Esophagus (tissue), 2 donors: ENCODE measurements around the gene MRPL45. TPM values are rescaled to one million over a fixed set of nuclear protein-coding genes. Genes with fewer than 3 reads are reported as not detected.

Experiments
- H3K27ac ChIP-seq, 2 donors: one replicate each; pipeline ENCODE4 v1.5.1; 2013; ENCODE audit warnings: low read depth in 2 of 2, mild to moderate bottlenecking in 2 of 2, inconsistent platforms in 1 of 2, low read length in 1 of 2, moderate library complexity in 1 of 2
- H3K27me3 ChIP-seq, 2 donors: one replicate each; pipeline ENCODE4 v1.6.1; 2013; ENCODE audit warnings: low read length in 2 of 2, control low read depth in 1 of 2, mild to moderate bottlenecking in 1 of 2; ENCODE audit not compliant: insufficient read depth in 2 of 2, control insufficient read depth in 1 of 2
- H3K36me3 ChIP-seq, 2 donors: one replicate each; pipeline ENCODE4 v1.6.1; 2013; ENCODE audit warnings: low read length in 1 of 2; ENCODE audit not compliant: control insufficient read depth in 2 of 2, insufficient read depth in 2 of 2
- H3K4me1 ChIP-seq, 2 donors: one replicate each; pipeline ENCODE4 v1.6.1; 2013; ENCODE audit warnings: low read length in 1 of 2; ENCODE audit not compliant: control insufficient read depth in 2 of 2, insufficient read depth in 2 of 2
- H3K4me3 ChIP-seq, 2 donors: one replicate each; pipeline ENCODE4 v1.5.1; 2013; ENCODE audit warnings: low read length in 2 of 2, mild to moderate bottlenecking in 2 of 2, low read depth in 1 of 2, moderate library complexity in 1 of 2
- H3K9me3 ChIP-seq, 2 donors: one replicate each; pipeline ENCODE4 v1.6.1; 2013; ENCODE audit warnings: mild to moderate bottlenecking in 2 of 2, low read depth in 1 of 2, low read length in 1 of 2, moderate library complexity in 1 of 2; ENCODE audit not compliant: control insufficient read depth in 2 of 2, insufficient read depth in 1 of 2
- WGBS, 2 donors: extraction: QIAGEN DNeasy Blood & Tissue Kit; methylation state at CpG; one replicate each; pipeline ENCODE4 v1.1.7; 2013; 5-methylcytosine and 5-hydroxymethylcytosine counted together
- polyA plus RNA-seq, 2 donors: library from polyadenylated mRNA; stranded (reverse); fragments of 200-250 nt; gene quantifications; one replicate each; pipeline ENCODE4 v1.2.3, GENCODE V29; 2013
- donor health status: healthy with polysubstance abuse.
- donor health status: Bipolar disorder and iron deficiency.

The MRPL45 gene
- polyA plus RNA-seq, 2 donors: 12.4 to 26.8 TPM

GRCh38 chr17:38332735-38333134, 35.8 kb downstream of the MRPL45 start:
- no peaks in the 10 kb centered on the region for H3K36me3 ChIP-seq
- no peaks in the 10 kb centered on the region for H3K9me3 ChIP-seq
- no peaks in the 10 kb centered on the region for H3K4me1 ChIP-seq
- peaks cover 0 to 2% of the 10 kb centered on the region in 2 donors for H3K27me3 ChIP-seq
- no peak overlapping the region for H3K4me3 ChIP-seq
- WGBS, 2 donors: 86 to 87% methylated on average over 7 of the region's 7 CpGs
- H3K27ac ChIP-seq: no peak overlapping the region

DNA sequence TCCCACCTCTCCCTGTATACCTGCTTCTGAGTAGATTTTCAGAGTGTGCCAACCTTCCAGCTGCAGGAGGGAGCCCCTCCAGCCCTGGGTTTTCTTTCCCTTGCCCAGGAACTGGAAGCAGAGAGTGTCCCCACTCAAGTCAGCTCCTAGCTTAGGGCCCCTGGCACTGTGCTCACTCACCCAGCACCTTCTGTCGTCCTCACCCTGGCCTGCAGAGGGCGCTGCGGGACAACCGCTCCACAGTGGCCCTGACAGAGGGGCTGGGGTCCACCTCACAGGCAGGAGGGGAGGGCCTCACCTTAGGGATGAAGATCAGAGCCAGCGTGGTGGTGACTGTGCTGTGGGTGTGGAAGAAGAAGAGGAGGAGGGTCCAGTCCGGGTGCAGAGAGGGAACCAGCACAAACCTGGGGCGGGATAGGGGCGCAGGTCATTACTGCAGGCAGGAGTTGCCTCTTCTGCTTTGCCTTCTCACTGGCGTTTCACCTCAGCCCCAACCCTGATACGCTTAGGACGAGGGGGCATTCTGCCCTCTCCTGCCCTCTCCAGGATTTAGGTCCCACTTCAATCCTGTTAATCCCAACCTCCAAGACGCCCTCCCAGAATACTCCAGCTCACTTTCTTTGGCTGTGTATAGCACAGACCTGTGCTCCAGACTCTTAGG, 36.8 kb downstream of the MRPL45 start:
- WGBS, 2 donors: 42 to 43% methylated on average over 11 to 12 of the region's 12 CpGs
- Histone ChIP-seq H3K4me3 (no peak overlapping the region), H3K9me3 (no peaks in the 10 kb centered on the region), H3K4me1 (no peaks in the 10 kb centered on the region), H3K27ac (no peak overlapping the region), H3K36me3 (no peaks in the 10 kb centered on the region), H3K27me3 (peaks cover 0 to 2% of the 10 kb centered on the region in 2 donors)

DNA sequence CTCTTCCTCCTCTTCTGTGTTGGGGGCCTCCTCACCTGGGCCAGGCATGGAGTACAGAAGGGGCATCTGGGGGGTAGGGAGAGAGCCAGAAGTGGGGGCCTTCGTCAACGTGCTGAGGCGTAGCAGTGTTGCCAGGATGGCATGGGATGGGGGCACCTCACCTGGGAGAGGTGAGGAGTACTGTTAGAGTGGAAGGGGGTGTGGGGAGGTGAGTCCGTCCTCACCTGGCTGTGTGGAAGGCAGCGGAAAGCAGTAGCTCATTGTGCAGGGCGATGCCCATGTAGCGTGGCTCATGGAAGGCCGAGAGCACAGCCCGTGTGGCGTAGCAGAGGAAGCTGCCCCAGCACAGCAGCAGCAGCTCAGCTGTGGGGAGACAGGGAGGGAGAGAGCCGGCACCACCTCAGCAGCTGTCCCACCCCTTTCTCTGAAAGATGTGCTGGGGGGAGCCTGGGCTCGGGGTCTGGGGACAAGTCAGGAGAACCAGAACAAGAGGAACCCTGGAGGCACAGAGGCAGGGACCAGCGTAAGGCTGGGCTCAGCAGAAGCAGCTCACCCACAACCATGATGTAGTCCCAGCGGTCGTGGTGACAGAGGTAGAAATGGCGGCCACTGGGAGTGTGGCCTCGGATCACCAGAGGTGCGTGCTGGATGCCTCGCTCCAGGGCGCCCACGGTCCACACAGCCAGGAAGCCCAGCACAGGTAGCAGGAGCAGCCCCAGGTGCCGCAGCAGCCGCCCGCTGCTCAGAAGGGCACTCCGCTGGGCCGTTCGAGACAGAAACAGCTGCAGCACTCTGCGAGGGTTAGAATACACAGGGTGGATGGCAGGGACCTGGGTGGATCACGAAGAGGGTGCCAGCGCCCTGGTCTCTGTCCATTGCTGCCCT, 37.8 kb downstream of the MRPL45 start:
- H3K36me3 ChIP-seq: no peaks in the 10 kb centered on the region
- WGBS, 2 donors: 85 to 86% methylated on average over 30 of the region's 30 CpGs
- no peaks in the 10 kb centered on the region for H3K9me3 ChIP-seq
- H3K4me1 ChIP-seq: no peaks in the 10 kb centered on the region
- no peak overlapping the region for H3K4me3 ChIP-seq
- H3K27ac ChIP-seq: no peak overlapping the region
- peaks cover 0 to 2% of the 10 kb centered on the region in 2 donors for H3K27me3 ChIP-seq

GRCh38 chr17:38336838-38337237, 39.9 kb downstream of the MRPL45 start:
- Histone ChIP-seq H3K4me1 (peaks cover 0 to 6% of the 10 kb centered on the region in 2 donors), H3K4me3 (no peak overlapping the region), H3K36me3 (no peaks in the 10 kb centered on the region), H3K27ac (no peak overlapping the region), H3K9me3 (no peaks in the 10 kb centered on the region), H3K27me3 (peaks cover 0 to 2% of the 10 kb centered on the region in 2 donors)
- WGBS, 2 donors: 91 to 97% methylated on average over 11 of the region's 11 CpGs

DNA sequence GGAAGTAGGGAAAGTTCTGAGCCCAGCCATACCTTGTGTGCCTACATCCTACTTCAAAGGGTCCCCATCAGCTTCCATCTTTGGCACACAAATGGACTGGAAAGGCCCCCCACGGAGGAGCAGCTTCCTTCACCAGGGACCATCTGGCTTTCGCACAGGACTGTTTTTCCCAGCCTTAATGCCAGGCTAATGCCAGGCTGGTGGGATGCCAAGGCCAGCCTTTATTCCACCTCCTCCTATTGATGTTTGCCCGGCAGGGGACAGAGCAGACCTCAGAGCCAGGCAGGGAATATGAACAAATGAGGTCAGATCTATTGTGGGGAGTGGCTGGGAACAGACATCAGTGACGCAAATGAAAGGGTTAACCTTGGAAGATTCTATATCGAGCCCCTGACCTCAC, 41.1 kb downstream of the MRPL45 start:
- WGBS, 2 donors: 67 to 68% methylated on average over 5 of the region's 5 CpGs

DNA sequence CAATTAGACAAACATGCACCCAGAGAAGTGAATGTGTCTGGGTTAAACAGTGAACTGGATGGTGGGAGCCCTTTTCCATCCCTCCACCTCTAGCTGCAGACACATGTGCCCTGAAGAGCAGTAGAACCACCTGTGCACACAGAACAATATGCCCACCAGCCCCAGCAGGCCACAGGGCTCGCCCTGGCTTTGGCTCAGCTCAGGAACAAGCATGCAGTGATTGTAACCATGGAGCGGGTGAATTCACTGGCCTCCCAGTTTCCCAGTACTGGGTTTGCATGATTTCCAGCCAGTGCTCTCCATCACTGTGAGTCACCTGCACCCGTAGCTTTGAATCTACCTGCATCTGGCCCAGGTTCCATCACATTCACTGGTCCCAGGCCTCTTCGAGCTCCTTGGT, 41.6 kb downstream of the MRPL45 start:
- no peaks in the 10 kb centered on the region for H3K36me3 ChIP-seq
- H3K27me3 ChIP-seq: no peaks in the 10 kb centered on the region
- H3K9me3 ChIP-seq: no peaks in the 10 kb centered on the region
- H3K4me3 ChIP-seq: no peak overlapping the region
- WGBS, 2 donors: 89 to 93% methylated on average over 4 of the region's 4 CpGs
- peaks cover 0 to 6% of the 10 kb centered on the region in 2 donors for H3K4me1 ChIP-seq
- no peak overlapping the region for H3K27ac ChIP-seq

More for the DNA sequence above, 41.1 kb downstream of the MRPL45 start:
- H3K36me3 ChIP-seq: no peaks in the 10 kb centered on the region
- H3K27me3 ChIP-seq: no peaks in the 10 kb centered on the region
- no peaks in the 10 kb centered on the region for H3K9me3 ChIP-seq
- peaks cover 0 to 6% of the 10 kb centered on the region in 2 donors for H3K4me1 ChIP-seq
- no peak overlapping the region for H3K27ac ChIP-seq
- H3K4me3 ChIP-seq: no peak overlapping the region

GRCh38 chr17:38339891-38340290, 42.9 kb downstream of the MRPL45 start:
- no peaks in the 10 kb centered on the region for H3K36me3 ChIP-seq
- H3K9me3 ChIP-seq: no peaks in the 10 kb centered on the region
- no peak overlapping the region for H3K27ac ChIP-seq
- H3K27me3 ChIP-seq: no peaks in the 10 kb centered on the region
- H3K4me1 ChIP-seq: peaks cover 0 to 6% of the 10 kb centered on the region in 2 donors
- H3K4me3 ChIP-seq: no peak overlapping the region

- Histone ChIP-seq H3K27ac (no peak overlapping the region), H3K4me3 (no peak overlapping the region), H3K27me3 (no peaks in the 10 kb centered on the region), H3K36me3 (no peaks in the 10 kb centered on the region), H3K4me1 (peaks cover 0 to 6% of the 10 kb centered on the region in 2 donors), H3K9me3 (no peaks in the 10 kb centered on the region)
- 54 to 55% methylated on average over 5 of the region's 5 CpGs for WGBS, 2 donors
Observed at GRCh38 chr17:38341035-38341721, 44.2 kb downstream of the MRPL45 start.

GRCh38 chr17:38342886-38343607, 46.1 kb downstream of the MRPL45 start:
- no peaks in the 10 kb centered on the region for H3K36me3 ChIP-seq
- 80 to 84% methylated on average over 18 of the region's 18 CpGs for WGBS, 2 donors

More at GRCh38 chr17:38342886-38343607, 46.1 kb downstream of the MRPL45 start:
- Histone ChIP-seq H3K4me3 (no peak overlapping the region), H3K27me3 (no peaks in the 10 kb centered on the region), H3K4me1 (peaks cover 0 to 6% of the 10 kb centered on the region in 2 donors), H3K9me3 (no peaks in the 10 kb centered on the region), H3K27ac (no peak overlapping the region)
